Ammon's horn (tissue), 1 donor: ENCODE measurements around the gene MAGIX.

Experiments
- DNase-seq: peaks from one replicate; pipeline ENCODE4 v3.0.0-alpha.2; 2016; ENCODE audit warnings: low spot score

MAGIX gene

DNA sequence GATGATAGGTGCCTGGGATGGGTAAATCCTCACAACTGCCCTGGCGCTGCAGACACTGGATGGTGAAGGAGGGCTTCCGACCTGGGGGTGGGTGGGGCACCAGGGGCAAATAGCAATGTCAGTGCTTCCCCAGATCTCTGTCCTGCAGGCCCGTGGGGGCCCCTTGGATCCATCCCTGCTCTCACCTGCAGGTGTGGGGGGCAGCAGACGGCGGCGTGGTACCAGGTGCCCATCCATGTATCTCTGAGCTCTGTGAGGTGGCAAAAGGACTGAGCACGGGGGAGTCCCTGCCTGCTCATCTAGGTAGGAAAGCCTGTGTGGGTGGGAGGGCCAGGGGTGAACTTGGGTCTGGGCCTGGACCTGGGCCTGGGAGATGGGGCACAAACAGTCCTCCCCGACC lies 44.0 kb downstream of the MAGIX start:
- no peak for DNase-seq

DNA sequence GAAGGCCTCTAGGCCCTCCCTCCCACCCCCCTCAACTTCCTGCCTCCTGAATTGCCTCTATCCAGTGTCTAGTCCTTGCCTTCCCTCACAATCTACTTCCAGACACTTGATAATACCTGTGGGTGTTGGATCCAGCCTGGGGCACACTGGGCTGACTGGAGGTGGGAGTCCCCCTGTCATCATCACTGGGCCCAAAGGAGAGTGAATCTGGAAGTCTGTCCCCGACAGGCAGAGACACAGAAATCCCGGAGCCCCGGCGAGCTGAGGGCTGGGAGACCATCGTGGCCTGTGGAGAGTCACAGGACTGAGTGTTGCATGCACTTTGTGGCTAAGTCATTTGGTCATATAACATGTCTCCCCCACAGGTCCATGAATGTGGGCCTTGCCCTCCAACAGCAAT lies 45.8 kb downstream of the MAGIX start:
- DNase-seq: no peak

DNA sequence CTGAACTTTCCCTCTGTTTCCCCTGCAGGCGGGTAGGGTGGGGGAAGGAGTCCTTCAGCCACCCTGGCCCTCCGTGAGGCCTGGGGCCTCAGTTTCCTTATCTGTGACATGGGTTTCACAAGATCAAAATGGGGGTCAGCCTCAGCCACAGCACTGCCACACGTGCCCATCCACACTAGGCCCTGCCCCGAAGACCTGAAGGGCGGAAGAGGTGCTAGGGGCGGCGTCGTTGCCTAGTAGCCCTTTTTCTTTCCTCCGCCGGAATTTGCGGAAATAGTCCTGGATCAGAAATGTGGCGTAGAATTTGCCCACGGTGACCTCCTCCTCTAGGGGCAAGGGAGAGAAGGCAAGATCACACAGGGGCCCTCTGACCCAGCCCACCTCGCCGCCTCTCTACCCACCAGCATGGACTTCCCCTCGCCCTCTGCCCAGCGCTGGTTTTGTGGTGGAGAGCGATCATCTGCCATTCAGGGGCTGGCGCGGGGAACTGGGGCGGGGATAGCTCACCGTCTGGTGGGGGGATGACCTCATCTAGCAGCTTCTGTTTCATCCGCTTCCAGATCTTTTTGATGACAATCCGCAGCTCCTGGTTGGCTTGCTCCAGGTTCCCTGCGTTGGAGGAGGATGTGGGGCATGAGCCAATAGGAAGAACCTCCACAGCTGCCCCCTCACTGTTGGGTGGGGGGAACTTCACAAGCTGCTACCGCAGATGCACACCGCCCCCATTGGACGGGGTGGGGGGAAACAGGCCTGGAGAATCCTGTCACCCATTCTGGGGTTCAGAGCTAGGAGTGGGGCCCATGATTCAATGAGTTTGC lies 47.1 kb downstream of the MAGIX start:
- peak; percentile 48 for DNase-seq

DNA sequence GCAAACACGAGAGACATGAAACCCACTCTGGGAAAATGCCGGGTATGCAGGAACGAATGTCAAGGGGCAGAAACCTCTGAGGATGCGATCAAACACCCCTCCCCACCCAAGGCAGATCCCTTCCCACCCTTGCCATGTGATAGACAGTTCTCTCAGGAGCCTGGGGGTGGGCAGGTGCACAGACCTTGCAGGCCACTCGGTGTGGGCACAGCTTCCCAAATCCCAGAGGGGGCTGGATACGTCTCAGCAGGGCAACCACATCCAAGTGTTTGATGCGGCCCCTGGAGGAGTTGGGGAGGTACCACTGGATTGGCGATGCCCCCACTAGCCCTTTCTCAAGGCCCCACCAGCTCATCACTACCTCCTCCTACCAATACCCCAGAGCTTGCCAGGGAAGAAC lies 47.8 kb downstream of the MAGIX start:
- DNase-seq: no peak

DNA sequence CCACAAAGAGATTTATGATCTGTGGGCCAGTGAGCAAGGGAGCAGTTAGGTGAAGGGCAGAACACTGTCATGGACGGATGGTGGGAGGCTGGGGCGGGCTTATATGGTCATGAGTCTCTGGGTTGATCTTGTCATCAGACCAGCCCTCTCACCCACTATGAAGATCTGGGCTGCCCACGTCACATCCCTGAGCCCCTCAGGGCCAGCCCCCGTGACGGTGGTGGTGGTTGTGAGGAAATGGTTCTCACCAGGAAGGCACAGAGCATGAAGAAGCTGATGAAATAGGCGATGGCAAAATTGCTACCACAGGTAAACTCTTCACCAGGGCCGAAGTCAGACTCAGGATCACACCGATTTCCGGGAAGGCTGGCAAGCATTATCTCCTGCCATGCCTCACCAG lies 48.5 kb downstream of the MAGIX start:
- no peak for DNase-seq

DNA sequence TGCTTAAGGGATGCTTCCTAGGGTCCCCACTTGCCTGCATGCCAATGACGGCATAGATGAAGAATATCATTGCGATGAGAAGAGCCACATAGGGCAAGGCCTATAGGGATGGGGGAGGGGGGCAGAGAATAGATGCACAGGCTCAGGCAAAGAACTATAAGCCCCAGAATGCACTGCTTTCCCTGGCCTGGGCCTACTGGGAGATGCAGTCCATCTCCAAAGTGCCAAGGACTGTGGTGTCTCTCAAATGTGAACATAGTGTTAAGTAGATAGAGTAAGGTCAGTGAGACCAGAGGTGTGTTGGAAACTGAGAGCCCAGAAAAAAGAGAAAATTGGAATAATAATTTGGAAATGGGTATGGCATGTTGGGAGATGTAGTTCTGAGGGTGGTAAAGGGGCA lies 49.7 kb downstream of the MAGIX start:
- no peak for DNase-seq

DNA sequence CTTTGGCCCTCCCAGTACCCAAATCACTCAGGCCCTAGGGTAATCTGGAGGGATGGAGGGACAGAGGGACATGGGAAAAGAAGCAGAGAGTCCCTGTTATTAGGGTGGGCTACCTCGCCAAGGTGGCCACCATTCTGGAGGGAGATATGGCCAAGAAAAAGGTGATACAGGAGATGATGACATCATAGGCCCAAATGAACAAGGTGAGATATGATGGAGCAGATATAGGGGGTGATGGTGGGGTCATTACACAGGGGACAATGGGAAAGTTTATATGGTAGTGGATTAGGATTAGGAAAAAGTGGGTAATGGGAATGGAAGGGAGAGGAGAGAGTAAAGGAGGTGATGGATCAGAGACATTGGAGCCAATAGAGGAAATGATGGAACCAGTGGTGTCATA lies 50.3 kb downstream of the MAGIX start:
- no peak for DNase-seq

DNA sequence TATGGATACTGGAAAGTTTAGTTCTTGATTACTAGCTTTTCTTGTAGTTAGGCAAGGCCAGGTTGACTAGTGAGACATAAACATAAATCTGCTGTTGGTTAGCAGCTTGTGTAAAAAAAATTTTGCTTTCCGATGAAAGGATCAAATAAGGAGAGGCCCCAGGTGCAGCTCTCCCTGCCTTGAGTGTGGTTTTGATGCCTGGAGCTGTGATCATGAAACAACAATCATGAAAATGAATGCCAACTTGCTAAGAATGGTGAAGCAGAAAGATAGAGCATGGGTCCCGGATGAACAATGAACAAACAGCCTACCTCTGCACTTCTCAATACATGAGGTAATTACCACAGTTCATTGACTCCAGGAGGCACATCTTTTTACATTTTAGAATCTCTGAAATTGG lies 51.9 kb downstream of the MAGIX start:
- DNase-seq: no peak

DNA sequence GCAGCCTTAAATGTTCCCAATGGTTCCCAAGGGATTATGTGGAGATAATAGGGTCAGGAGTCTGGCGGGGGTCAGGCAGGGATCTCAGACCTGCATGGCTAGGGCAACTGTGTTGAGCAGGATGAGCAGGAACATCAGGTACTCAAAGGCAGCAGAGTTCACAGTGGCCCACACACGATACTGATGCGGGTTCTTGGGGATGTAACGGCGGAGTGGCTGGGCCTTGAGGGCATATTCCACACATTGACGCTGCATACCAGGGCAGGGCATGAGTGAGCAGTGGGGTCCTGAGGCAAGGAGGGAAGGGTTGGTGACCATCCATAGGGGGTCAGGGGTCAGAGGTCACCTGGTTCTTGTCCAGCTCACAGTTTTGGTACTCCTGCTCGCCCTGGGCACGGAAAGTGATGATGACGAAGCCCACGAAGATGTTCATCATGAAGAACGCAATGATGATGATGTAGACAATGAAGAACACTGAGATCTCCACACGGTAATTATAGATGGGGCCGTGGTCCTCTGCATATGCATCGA lies 52.5 kb downstream of the MAGIX start:
- DNase-seq: no peak
